Measurements from ENCODE around the gene ZNF711. TPM values are rescaled to one million over a fixed set of nuclear protein-coding genes. Genes with fewer than 3 reads are reported as not detected.

The ZNF711 gene
- 10 to 100 TPM in 1 of 4 donors, 1 to 10 TPM in 2, under 1 TPM in 1; 0.81 to 33.4 (median 1.7) TPM for polyA plus RNA-seq
- long read RNA-seq, donor 1, full-length matches to known transcripts = 1 of 12 reads
- long read RNA-seq, donor 1, partial matches to known transcripts = 11 of 12 reads
- long read RNA-seq, donor 1, other reads (novel, unspliced or antisense) = 0 of 12 reads
- long read RNA-seq, donor 2 = 0 reads
- long read RNA-seq, donor 3, full-length matches to known transcripts = 1 of 1 reads
- long read RNA-seq, donor 3, partial matches to known transcripts = 0 of 1 reads
- long read RNA-seq, donor 3, other reads (novel, unspliced or antisense) = 0 of 1 reads
- long read RNA-seq, donor 4 = 0 reads
- long read RNA-seq, donor 5 = 0 reads
- long read RNA-seq, donor 6, full-length matches to known transcripts = 3 of 89 reads
- long read RNA-seq, donor 6, partial matches to known transcripts = 86 of 89 reads
- long read RNA-seq, donor 6, other reads (novel, unspliced or antisense) = 0 of 89 reads
- long read RNA-seq, donor 7 = 0 reads
- long read RNA-seq, donor 8, partial matches to known transcripts = 0 of 2 reads
- long read RNA-seq, donor 8, other reads (novel, unspliced or antisense) = 0 of 2 reads
- long read RNA-seq, donor 9 = 0 reads
- long read RNA-seq, donor 10, partial matches to known transcripts = 8 of 10 reads
- long read RNA-seq, donor 10, other reads (novel, unspliced or antisense) = 0 of 10 reads

DNA sequence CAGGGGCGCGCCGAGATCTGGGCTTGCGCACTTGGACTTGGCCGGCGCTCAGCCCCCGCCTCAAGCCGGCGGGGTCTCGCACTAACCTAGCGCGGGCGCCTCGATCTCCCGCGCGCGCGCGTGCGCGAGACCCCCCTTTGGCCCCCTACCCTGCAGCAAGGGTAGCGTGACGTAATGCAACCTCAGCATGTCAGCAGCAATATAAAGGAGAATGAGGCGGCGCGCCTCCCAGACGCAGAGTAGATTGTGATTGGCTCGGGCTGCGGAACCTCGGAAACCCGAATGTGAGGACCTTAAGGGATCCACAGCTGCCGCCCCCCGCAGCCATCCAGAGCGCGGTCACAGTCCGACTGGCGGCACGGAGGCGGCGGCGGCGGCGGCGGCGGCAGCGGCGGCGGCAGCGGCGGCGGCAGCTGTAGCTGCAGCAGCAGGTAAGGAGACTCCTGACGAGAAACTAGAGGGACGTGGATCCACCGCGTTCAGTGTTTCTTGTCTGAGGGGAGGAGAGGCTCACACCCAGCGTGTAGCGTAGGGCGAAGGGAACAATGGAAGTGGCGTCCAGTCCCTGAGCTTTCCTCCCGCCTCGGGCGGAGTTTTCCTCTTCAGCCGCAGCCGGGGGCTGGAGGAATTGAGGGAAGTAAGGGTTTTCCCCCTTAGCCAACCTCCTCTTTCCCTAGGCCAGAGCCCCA is at the start of gene ZNF711, which contains the start of gene SATL1:
Gene ZNF711 (plus strand): TSS at position 231 of the 689 bp plus-strand sequence. CDS start 3,582 bp downstream, outside the sequence.
Gene SATL1 (minus strand): TSS at position 19 of the 689 bp plus-strand sequence. CDS start 134,811 bp downstream, outside the sequence.
- Histone ChIP-seq H3K9me3 (ENCODE audit: control insufficient read depth in 2 of 2, insufficient read depth in 1 of 2, low read depth in 1 of 2, low read length in 1 of 2) (no peaks in the 10 kb centered on the region), H3K36me3 (ENCODE audit: control insufficient read depth in 3 of 3, insufficient read depth in 2 of 3, low read depth in 1 of 3, low read length in 3 of 3) (peaks cover 0 to 3% (median 0%) of the 10 kb centered on the region in 3 donors), H3K4me3 (ENCODE audit: low read depth in 1 of 3, low read length in 3 of 3) (peak within 1 kb of the TSS; percentile 53 to 96 (median 56)), H3K4me1 (ENCODE audit: control insufficient read depth in 3 of 3, insufficient read depth in 2 of 3, low read depth in 1 of 3, low read length in 2 of 3) (no peaks in the 10 kb centered on the region), H3K27me3 (ENCODE audit: control insufficient read depth in 3 of 3, insufficient read depth in 3 of 3, low read length in 3 of 3) (no peaks in the 10 kb centered on the region), H3K27ac (ENCODE audit: low read depth in 1 of 3, low read length in 2 of 3) (peak within 1 kb of the TSS in 2 of 3 donors; percentile 74 to 97)
- FAIRE-seq (no peak), DNase-seq (peak; percentile 37 to 88)
- WGBS, 3 donors = 0 to 47% (median 12%) methylated on average over 37 to 65 of the region's 65 CpGs

- no peaks in the 10 kb centered on the region for H3K27me3 ChIP-seq (ENCODE audit: control insufficient read depth in 3 of 3, insufficient read depth in 3 of 3, low read length in 3 of 3)
- DNase-seq (no peak), FAIRE-seq (no peak)
- WGBS, 3 donors = 0 to 68% (median 52%) methylated on average over 1 of the region's 1 CpG
- H3K9me3 ChIP-seq (ENCODE audit: control insufficient read depth in 2 of 2, insufficient read depth in 1 of 2, low read depth in 1 of 2, low read length in 1 of 2) = no peaks in the 10 kb centered on the region
- no peaks in the 10 kb centered on the region for H3K36me3 ChIP-seq (ENCODE audit: control insufficient read depth in 3 of 3, insufficient read depth in 2 of 3, low read depth in 1 of 3, low read length in 3 of 3)
- no peak overlapping the region for H3K27ac ChIP-seq (ENCODE audit: low read depth in 1 of 3, low read length in 2 of 3)
- no peak overlapping the region for H3K4me3 ChIP-seq (ENCODE audit: low read depth in 1 of 3, low read length in 3 of 3)
- no peaks in the 10 kb centered on the region for H3K4me1 ChIP-seq (ENCODE audit: control insufficient read depth in 3 of 3, insufficient read depth in 2 of 3, low read depth in 1 of 3, low read length in 2 of 3)
Measured at GRCh38 chrX:85196319-85196718, 47.5 kb upstream of the ZNF711 start.

DNA sequence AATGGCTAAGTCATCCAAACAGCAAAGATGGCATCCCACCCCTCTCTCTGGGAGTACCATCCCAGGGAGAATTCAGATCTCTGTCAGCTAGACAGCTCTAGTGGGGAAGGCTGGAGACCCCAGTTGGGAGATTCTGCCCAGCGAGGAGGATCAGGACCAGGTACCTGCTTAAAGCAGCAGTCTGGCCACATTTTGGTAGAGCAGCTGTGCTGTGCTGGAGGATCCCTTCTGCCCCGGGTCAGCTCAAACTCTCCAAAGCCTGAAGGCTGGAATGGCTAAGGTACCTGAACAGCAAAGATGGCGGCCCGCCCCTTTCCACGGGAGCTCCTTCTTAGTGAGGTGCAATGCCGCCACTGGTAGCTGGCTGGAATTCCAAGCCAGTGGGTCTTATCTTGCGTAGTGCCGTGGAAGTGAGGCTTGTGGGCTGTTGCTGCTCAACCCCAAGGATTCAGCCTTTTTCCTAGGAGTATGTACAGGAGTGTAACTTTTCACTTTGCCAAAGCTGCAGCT is 40.3 kb upstream of the ZNF711 start:
- H3K9me3 ChIP-seq (ENCODE audit: control insufficient read depth in 2 of 2, insufficient read depth in 1 of 2, low read depth in 1 of 2, low read length in 1 of 2) = no peaks in the 10 kb centered on the region
- WGBS, 3 donors = 87 to 96% (median 95%) methylated on average over 8 of the region's 8 CpGs
- H3K27ac ChIP-seq (ENCODE audit: low read depth in 1 of 3, low read length in 2 of 3) = no peak overlapping the region
- no peaks in the 10 kb centered on the region for H3K4me1 ChIP-seq (ENCODE audit: control insufficient read depth in 3 of 3, insufficient read depth in 2 of 3, low read depth in 1 of 3, low read length in 2 of 3)
- no peak for FAIRE-seq
- H3K27me3 ChIP-seq (ENCODE audit: control insufficient read depth in 3 of 3, insufficient read depth in 3 of 3, low read length in 3 of 3) = no peaks in the 10 kb centered on the region
- H3K36me3 ChIP-seq (ENCODE audit: control insufficient read depth in 3 of 3, insufficient read depth in 2 of 3, low read depth in 1 of 3, low read length in 3 of 3) = no peaks in the 10 kb centered on the region
- no peak for DNase-seq
- no peak overlapping the region for H3K4me3 ChIP-seq (ENCODE audit: low read depth in 1 of 3, low read length in 3 of 3)

DNA sequence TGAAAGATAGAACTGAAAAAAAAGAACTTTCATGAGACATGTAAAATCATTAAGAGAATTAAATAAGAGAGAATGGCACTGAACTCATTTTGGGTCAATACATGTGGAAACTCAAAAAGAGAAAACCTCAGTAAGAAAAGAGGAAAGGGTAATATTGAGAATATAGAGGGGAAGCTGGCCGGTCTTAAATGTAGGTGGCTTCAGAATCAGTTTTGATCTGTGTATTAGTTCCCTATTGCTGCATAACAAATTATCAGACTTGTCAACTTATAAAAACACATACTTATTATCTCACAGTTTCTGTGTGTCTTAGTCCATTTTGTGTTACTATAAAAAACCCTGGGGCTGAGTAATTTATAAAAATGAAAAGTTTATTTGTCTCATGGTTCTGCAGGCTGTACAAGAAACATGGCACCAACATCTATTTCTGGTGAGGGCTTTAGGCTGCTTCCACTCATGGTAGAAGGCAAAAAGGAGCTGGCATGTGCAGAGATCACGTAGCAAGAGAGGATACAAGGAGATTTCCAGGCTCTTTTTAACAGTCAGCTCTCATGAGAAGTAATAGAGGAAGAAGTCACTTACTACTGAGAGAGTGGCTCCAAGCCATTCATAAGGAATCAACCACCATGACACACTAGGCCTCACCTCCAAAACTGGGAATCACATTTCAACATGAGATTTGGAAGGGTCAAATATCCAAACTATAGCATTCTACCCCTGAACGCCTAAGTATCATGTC is 29.8 kb upstream of the ZNF711 start:
- Histone ChIP-seq H3K27me3 (ENCODE audit: control insufficient read depth in 3 of 3, insufficient read depth in 3 of 3, low read length in 3 of 3) (no peaks in the 10 kb centered on the region), H3K9me3 (ENCODE audit: control insufficient read depth in 2 of 2, insufficient read depth in 1 of 2, low read depth in 1 of 2, low read length in 1 of 2) (no peaks in the 10 kb centered on the region), H3K36me3 (ENCODE audit: control insufficient read depth in 3 of 3, insufficient read depth in 2 of 3, low read depth in 1 of 3, low read length in 3 of 3) (no peaks in the 10 kb centered on the region), H3K4me1 (ENCODE audit: control insufficient read depth in 3 of 3, insufficient read depth in 2 of 3, low read depth in 1 of 3, low read length in 2 of 3) (no peaks in the 10 kb centered on the region), H3K27ac (ENCODE audit: low read depth in 1 of 3, low read length in 2 of 3) (no peak overlapping the region), H3K4me3 (ENCODE audit: low read depth in 1 of 3, low read length in 3 of 3) (no peak overlapping the region)
- DNase-seq (no peak), FAIRE-seq (peak; percentile 15)
- 69 to 77% (median 77%) methylated on average over 3 of the region's 3 CpGs for WGBS, 3 donors

DNA sequence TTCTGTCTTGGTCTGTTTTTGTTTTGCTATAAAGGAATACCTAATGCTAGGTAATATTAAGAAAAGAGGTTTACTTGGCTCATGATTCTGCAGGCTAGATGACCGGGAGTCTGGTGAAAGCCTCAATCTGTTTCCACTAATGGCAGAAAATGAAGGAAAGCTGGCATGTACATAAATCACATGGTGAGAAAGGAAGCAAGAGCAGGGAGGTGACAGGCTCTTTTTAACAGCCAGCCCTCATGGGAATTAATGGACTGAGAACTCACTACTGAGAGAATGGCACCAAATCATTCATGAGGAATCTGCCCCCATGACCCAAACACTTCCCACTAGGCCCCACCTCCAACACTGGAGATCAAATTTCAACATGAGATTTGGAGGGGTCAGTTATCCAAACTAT is 27.8 kb upstream of the ZNF711 start:
- 73 to 81% (median 80%) methylated on average over 1 of the region's 1 CpG for WGBS, 3 donors
- H3K27me3 ChIP-seq (ENCODE audit: control insufficient read depth in 3 of 3, insufficient read depth in 3 of 3, low read length in 3 of 3) = no peaks in the 10 kb centered on the region
- no peaks in the 10 kb centered on the region for H3K4me1 ChIP-seq (ENCODE audit: control insufficient read depth in 3 of 3, insufficient read depth in 2 of 3, low read depth in 1 of 3, low read length in 2 of 3)
- no peaks in the 10 kb centered on the region for H3K9me3 ChIP-seq (ENCODE audit: control insufficient read depth in 2 of 2, insufficient read depth in 1 of 2, low read depth in 1 of 2, low read length in 1 of 2)
- no peaks in the 10 kb centered on the region for H3K36me3 ChIP-seq (ENCODE audit: control insufficient read depth in 3 of 3, insufficient read depth in 2 of 3, low read depth in 1 of 3, low read length in 3 of 3)
- no peak overlapping the region for H3K4me3 ChIP-seq (ENCODE audit: low read depth in 1 of 3, low read length in 3 of 3)
- no peak overlapping the region for H3K27ac ChIP-seq (ENCODE audit: low read depth in 1 of 3, low read length in 2 of 3)
- FAIRE-seq (no peak), DNase-seq (no peak)

DNA sequence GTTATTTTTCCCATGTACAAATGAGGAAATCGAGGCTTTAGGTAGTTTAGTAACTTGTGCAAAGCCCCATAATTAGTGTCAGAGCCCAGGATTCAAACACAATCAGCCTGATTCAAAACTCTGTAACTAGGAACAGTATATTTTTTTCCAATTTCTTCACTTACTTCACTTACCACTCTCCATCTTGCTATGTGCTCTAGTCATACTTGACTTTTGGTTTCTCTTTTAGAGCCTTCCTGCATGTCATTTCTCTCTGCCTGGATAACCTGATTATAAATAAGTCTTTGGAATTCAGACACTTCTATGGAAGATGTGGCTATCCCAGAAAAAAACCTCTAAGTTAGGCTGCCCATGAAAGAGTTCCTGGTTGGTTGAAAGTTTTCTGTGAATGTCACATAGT is 22.4 kb upstream of the ZNF711 start:
- Histone ChIP-seq H3K4me1 (ENCODE audit: control insufficient read depth in 3 of 3, insufficient read depth in 2 of 3, low read depth in 1 of 3, low read length in 2 of 3) (no peaks in the 10 kb centered on the region), H3K36me3 (ENCODE audit: control insufficient read depth in 3 of 3, insufficient read depth in 2 of 3, low read depth in 1 of 3, low read length in 3 of 3) (no peaks in the 10 kb centered on the region), H3K9me3 (ENCODE audit: control insufficient read depth in 2 of 2, insufficient read depth in 1 of 2, low read depth in 1 of 2, low read length in 1 of 2) (no peaks in the 10 kb centered on the region), H3K27me3 (ENCODE audit: control insufficient read depth in 3 of 3, insufficient read depth in 3 of 3, low read length in 3 of 3) (no peaks in the 10 kb centered on the region), H3K27ac (ENCODE audit: low read depth in 1 of 3, low read length in 2 of 3) (no peak overlapping the region), H3K4me3 (ENCODE audit: low read depth in 1 of 3, low read length in 3 of 3) (no peak overlapping the region)
- FAIRE-seq (no peak), DNase-seq (no peak)
- WGBS, 3 donors = 29 to 87% (median 69%) methylated on average over 1 of the region's 1 CpG

GRCh38 chrX:85223359-85223758 is 20.4 kb upstream of the ZNF711 start:
- Histone ChIP-seq H3K27ac (ENCODE audit: low read depth in 1 of 3, low read length in 2 of 3) (no peak overlapping the region), H3K9me3 (ENCODE audit: control insufficient read depth in 2 of 2, insufficient read depth in 1 of 2, low read depth in 1 of 2, low read length in 1 of 2) (no peaks in the 10 kb centered on the region)
- no peak for FAIRE-seq

More at GRCh38 chrX:85223359-85223758, 20.4 kb upstream of the ZNF711 start:
- DNase-seq = no peak
- no peak overlapping the region for H3K4me3 ChIP-seq (ENCODE audit: low read depth in 1 of 3, low read length in 3 of 3)
- H3K4me1 ChIP-seq (ENCODE audit: control insufficient read depth in 3 of 3, insufficient read depth in 2 of 3, low read depth in 1 of 3, low read length in 2 of 3) = no peaks in the 10 kb centered on the region
- no peaks in the 10 kb centered on the region for H3K27me3 ChIP-seq (ENCODE audit: control insufficient read depth in 3 of 3, insufficient read depth in 3 of 3, low read length in 3 of 3)
- 42 to 56% (median 43%) methylated on average over 2 of the region's 2 CpGs for WGBS, 3 donors
- no peaks in the 10 kb centered on the region for H3K36me3 ChIP-seq (ENCODE audit: control insufficient read depth in 3 of 3, insufficient read depth in 2 of 3, low read depth in 1 of 3, low read length in 3 of 3)

Data from small intestine (tissue), 16 donors.